Neural progenitor cell (in vitro differentiated cells): ENCODE measurements around the gene SMNDC1. TPM values are rescaled to one million over a fixed set of nuclear protein-coding genes. Genes with fewer than 3 reads are reported as not detected.
"Not testable (repeated sequence)": the region's sequence is repeated elsewhere in the genome, so short reads cannot be mapped to it uniquely, and the experiment has no call there.

Source experiments
- DNase-seq: peaks from one replicate; pipeline ENCODE4 v3.0.0-alpha.2; 2016; ENCODE audit warnings: low spot score
- H2AFZ ChIP-seq: fragments of 200-600 bp; sonication (generic); replicated peaks from 2 replicates; pipeline ENCODE4 v1.6.1; 2016; ENCODE audit warnings: antibody characterized with exemption
- H3F3A ChIP-seq: fragments of 200-600 bp; sonication (generic); 2 replicates; pipeline ENCODE4 v1.6.1; 2016; ENCODE audit warnings: antibody characterized with exemption, low read depth
- H3K27ac ChIP-seq: fragments of 200-600 bp; sonication (generic); 2 replicates; pipeline ENCODE4 v1.5.1; 2016; ENCODE audit warnings: mild to moderate bottlenecking
- H3K27me3 ChIP-seq: fragments of 200-600 bp; sonication (generic); 2 replicates; pipeline ENCODE4 v1.6.1; 2016; ENCODE audit warnings: mild to moderate bottlenecking, moderate library complexity
- H3K36me3 ChIP-seq: fragments of 200-600 bp; sonication (generic); 2 replicates; pipeline ENCODE4 v1.5.1; 2016
- H3K4me1 ChIP-seq: fragments of 200-600 bp; sonication (generic); 2 replicates; pipeline ENCODE4 v1.6.1; 2016; ENCODE audit warnings: mixed run types
- H3K4me2 ChIP-seq: fragments of 200-600 bp; sonication (generic); 2 replicates; pipeline ENCODE4 v1.6.1; 2016
- H3K4me3 ChIP-seq: fragments of 200-600 bp; sonication (generic); 2 replicates; pipeline ENCODE4 v1.5.1; 2016
- H3K79me2 ChIP-seq: fragments of 200-600 bp; sonication (generic); 2 replicates; pipeline ENCODE4 v1.6.1; 2016; ENCODE audit warnings: low read depth
- H3K9ac ChIP-seq: fragments of 200-600 bp; sonication (generic); 2 replicates; pipeline ENCODE4 v1.6.1; 2016
- H3K9me3 ChIP-seq: fragments of 200-600 bp; sonication (generic); 2 replicates; pipeline ENCODE4 v1.5.1; 2016; ENCODE audit warnings: low read depth
- H4K20me1 ChIP-seq: fragments of 200-600 bp; sonication (generic); 2 replicates; pipeline ENCODE4 v1.6.1; 2016; ENCODE audit warnings: low read depth
- H3K27ac Mint-ChIP-seq: 3 replicates; pipeline ENCODE4 v1.8.0; 2021; ENCODE audit warnings: mixed read lengths
- H3K27me3 Mint-ChIP-seq: 2 replicates; pipeline ENCODE4 v1.8.0; 2022; ENCODE audit warnings: low read depth, mild to moderate bottlenecking, inconsistent platforms, moderate library complexity, mixed read lengths; ENCODE audit not compliant: insufficient read depth
- H3K36me3 Mint-ChIP-seq: 3 replicates; pipeline ENCODE4 v1.8.0; 2021; ENCODE audit warnings: mixed read lengths
- H3K4me1 Mint-ChIP-seq: 3 replicates; pipeline ENCODE4 v1.8.0; 2021; ENCODE audit warnings: mixed read lengths
- H3K4me3 Mint-ChIP-seq: 3 replicates; pipeline ENCODE4 v1.8.0; 2021; ENCODE audit warnings: mild to moderate bottlenecking, moderate library complexity, mixed read lengths
- H3K9me3 Mint-ChIP-seq: 3 replicates; pipeline ENCODE4 v1.8.0; 2020; ENCODE audit warnings: mixed read lengths
- CTCF ChIP-seq: fragments of 200-600 bp; sonication (generic); IDR thresholded peaks from 2 replicates; pipeline ENCODE4 v1.5.1; 2017; ENCODE audit warnings: antibody characterized with exemption, mild to moderate bottlenecking
- EZH2 ChIP-seq: fragments of 200-600 bp; sonication (generic); IDR thresholded peaks from 2 replicates; pipeline ENCODE4 v1.6.1; 2017; ENCODE audit warnings: antibody characterized with exemption, mild to moderate bottlenecking, moderate library complexity
- EZH2phosphoT487 ChIP-seq: fragments of 200-600 bp; sonication (generic); IDR thresholded peaks from 2 replicates; pipeline ENCODE4 v1.6.1; 2017; ENCODE audit warnings: antibody characterized with exemption
- total RNA-seq: library from RNA; depleted of rRNA; stranded (reverse); fragments of >200 nt; gene quantifications from 2 replicates; pipeline ENCODE4 v1.2.3, GENCODE V29; 2015; ENCODE audit warnings: low replicate concordance

Gene SMNDC1
- total RNA-seq, 1 donor from 2014 or later, result 18.1 TPM

- H3K27me3 Mint-ChIP-seq, result no peaks in the 10 kb centered on the region
- H3K4me3 ChIP-seq, result no peak overlapping the region
- no peaks in the 10 kb centered on the region for H3K9me3 ChIP-seq
- no peak for DNase-seq
- H3K36me3 Mint-ChIP-seq, result no peaks in the 10 kb centered on the region
- H3K4me1 Mint-ChIP-seq, result peaks cover 18% of the 10 kb centered on the region
- H3K9me3 Mint-ChIP-seq, result no peaks in the 10 kb centered on the region
- H3K27ac Mint-ChIP-seq, result no peak overlapping the region
- H3K4me1 ChIP-seq, result peaks cover 14% of the 10 kb centered on the region
- H3K79me2 ChIP-seq, result no peaks in the 10 kb centered on the region
- no peaks in the 10 kb centered on the region for H3K27me3 ChIP-seq
- peaks cover 5% of the 10 kb centered on the region for H3F3A ChIP-seq
- TF ChIP-seq EZH2 (no peak), CTCF (no peak), EZH2phosphoT487 (no peak)
- H3K4me2 ChIP-seq, result peak overlapping the region; percentile 36
- H2AFZ ChIP-seq, result no peak overlapping the region
- H3K36me3 ChIP-seq, result no peaks in the 10 kb centered on the region
- no peak overlapping the region for H3K4me3 Mint-ChIP-seq
- no peak overlapping the region for H3K9ac ChIP-seq
- H3K27ac ChIP-seq, result no peak overlapping the region
- peaks cover 14% of the 10 kb centered on the region for H4K20me1 ChIP-seq
These were observed 30.6 kb downstream of the SMNDC1 start for GRCh38 chr10:110274072-110274627.

DNA sequence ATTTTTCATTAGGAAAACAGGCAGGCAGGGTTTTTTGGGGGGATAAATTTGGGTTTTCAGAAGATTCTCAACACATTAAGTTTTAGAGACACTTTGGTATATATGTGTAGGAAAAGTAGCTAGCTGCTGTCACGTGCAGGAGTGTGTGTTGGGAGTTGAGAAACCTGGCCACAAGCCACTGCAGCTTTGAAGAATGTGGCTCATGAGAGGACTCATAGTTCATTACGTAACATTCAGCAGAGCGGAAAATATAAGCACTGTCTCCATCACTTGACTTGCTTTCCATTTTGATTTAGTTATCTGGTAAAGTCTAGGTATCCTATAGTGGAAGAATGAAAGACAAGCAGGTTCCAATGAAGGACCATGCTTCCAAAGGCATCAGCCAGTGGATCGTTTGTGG lies 31.2 kb downstream of the SMNDC1 start:
- no peaks in the 10 kb centered on the region for H3K27me3 Mint-ChIP-seq
- H4K20me1 ChIP-seq, result peaks cover 17% of the 10 kb centered on the region
- H3K4me1 Mint-ChIP-seq, result peaks cover 15% of the 10 kb centered on the region
- peaks cover 14% of the 10 kb centered on the region for H3K4me1 ChIP-seq
- H3K4me3 ChIP-seq, result no peak overlapping the region
- H2AFZ ChIP-seq, result no peak overlapping the region
- H3F3A ChIP-seq, result peaks cover 5% of the 10 kb centered on the region
- TF ChIP-seq CTCF (no peak), EZH2phosphoT487 (no peak), EZH2 (no peak)
- no peak overlapping the region for H3K4me2 ChIP-seq
- no peak overlapping the region for H3K27ac Mint-ChIP-seq
- H3K9me3 ChIP-seq, result no peaks in the 10 kb centered on the region
- H3K4me3 Mint-ChIP-seq, result no peak overlapping the region
- no peaks in the 10 kb centered on the region for H3K9me3 Mint-ChIP-seq
- H3K9ac ChIP-seq, result no peak overlapping the region
- no peaks in the 10 kb centered on the region for H3K36me3 ChIP-seq
- no peaks in the 10 kb centered on the region for H3K27me3 ChIP-seq
- no peaks in the 10 kb centered on the region for H3K79me2 ChIP-seq
- H3K36me3 Mint-ChIP-seq, result no peaks in the 10 kb centered on the region
- DNase-seq, result no peak
- no peak overlapping the region for H3K27ac ChIP-seq

- not testable (repeated sequence) for H3K27me3 Mint-ChIP-seq, H3K9me3 ChIP-seq, H3K4me2 ChIP-seq, H3K27ac Mint-ChIP-seq, H3K4me3 Mint-ChIP-seq, H3K79me2 ChIP-seq, H3K27me3 ChIP-seq, H3K9me3 Mint-ChIP-seq, H3K36me3 Mint-ChIP-seq, H3K9ac ChIP-seq, H3K4me3 ChIP-seq, H3F3A ChIP-seq, H3K27ac ChIP-seq, DNase-seq, H2AFZ ChIP-seq, H3K36me3 ChIP-seq
- peaks cover 15% of the 10 kb centered on the region for H3K4me1 Mint-ChIP-seq
- H4K20me1 ChIP-seq, result peaks cover 17% of the 10 kb centered on the region
- H3K4me1 ChIP-seq, result peaks cover 14% of the 10 kb centered on the region
These were observed 31.7 kb downstream of the SMNDC1 start for GRCh38 chr10:110272995-110273394.

DNA sequence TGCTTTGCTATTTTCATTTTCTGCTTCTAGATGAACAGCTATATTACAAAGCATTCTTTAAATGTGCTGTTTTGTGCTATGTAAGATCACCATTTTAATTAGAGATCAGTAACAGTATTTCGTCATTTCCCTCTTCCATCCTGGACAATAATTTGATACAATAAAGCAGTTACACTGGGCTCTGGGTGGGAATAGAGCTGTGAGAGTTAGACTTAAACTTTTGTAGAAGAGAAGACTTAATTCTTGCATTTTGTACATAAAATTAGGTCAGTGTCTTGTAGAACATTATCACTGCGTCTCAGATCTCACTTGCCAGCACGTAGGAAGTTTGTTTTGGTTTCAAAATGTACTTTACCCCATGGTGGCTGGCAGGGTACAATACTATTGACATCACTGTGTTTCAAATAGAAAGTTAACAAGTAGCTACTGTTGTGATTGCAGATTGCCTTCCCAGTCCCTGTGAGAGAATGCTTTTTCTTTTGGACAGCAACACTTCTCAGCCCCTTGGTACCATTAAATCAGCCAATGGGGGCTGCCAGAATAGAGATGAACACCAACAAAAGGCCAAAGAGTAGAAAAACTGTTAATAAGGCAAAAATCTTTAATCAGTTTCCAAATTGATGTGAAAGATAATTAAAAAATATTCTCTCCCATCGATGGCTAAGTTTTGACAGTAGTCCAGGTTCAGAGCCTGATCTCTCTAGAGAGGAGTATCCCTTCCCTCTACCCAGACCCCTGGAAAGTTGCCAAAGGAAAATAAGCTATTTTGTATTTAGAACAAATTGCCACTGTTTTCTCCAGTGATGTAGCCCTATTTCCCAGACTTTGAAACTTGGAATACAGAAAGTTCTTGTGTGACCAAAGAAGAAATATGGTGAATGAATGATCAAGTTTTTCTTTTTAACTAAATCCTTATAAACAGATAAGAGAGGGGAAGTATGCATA lies 35.1 kb downstream of the SMNDC1 start:
- Histone ChIP-seq H3K27ac (no peak overlapping the region), H3K4me1 (peaks cover 14% of the 10 kb centered on the region), H3F3A (no peaks in the 10 kb centered on the region), H3K27me3 (no peaks in the 10 kb centered on the region), H4K20me1 (peaks cover 22% of the 10 kb centered on the region), H3K9me3 (no peaks in the 10 kb centered on the region), H3K36me3 (no peaks in the 10 kb centered on the region), H2AFZ (no peak overlapping the region), H3K9ac (no peak overlapping the region), H3K4me2 (no peak overlapping the region), H3K4me3 (no peak overlapping the region), H3K79me2 (no peaks in the 10 kb centered on the region)
- Mint-ChIP-seq H3K36me3 (peaks cover 2% of the 10 kb centered on the region), H3K4me1 (peaks cover 14% of the 10 kb centered on the region), H3K9me3 (no peaks in the 10 kb centered on the region), H3K4me3 (no peak overlapping the region), H3K27me3 (no peaks in the 10 kb centered on the region), H3K27ac (no peak overlapping the region)
- TF ChIP-seq CTCF (no peak), EZH2phosphoT487 (no peak), EZH2 (no peak)
- no peak for DNase-seq
